CD4-positive, alpha-beta T cell treated with Interleukin-21 for 1 hour (primary cell): Measurements from ENCODE around the gene FAM53C.
"Not testable (repeated sequence)": the region's sequence is repeated elsewhere in the genome, so short reads cannot be mapped to it uniquely, and the experiment has no call there.

Source experiments
- DNase-seq: peaks from one replicate; pipeline ENCODE4 v3.0.0-alpha.2; 2020

The FAM53C gene

GRCh38 chr5:138351517-138351916 is 13.5 kb downstream of the FAM53C start:
- no peak for DNase-seq

- peak; percentile 95 for DNase-seq
Observed at GRCh38 chr5:138352071-138352721, 14.1 kb downstream of the FAM53C start, which contains the start of gene KDM3B. Gene KDM3B, plus strand, starts transcription at chr5:138352685. Its CDS starts 111 bp downstream, at chr5:138352796.

- DNase-seq = peak; percentile 79
Observed at GRCh38 chr5:138352722-138353559, 14.9 kb downstream of the FAM53C start.

- DNase-seq = peak; percentile 39
Observed at GRCh38 chr5:138353560-138354080, 15.6 kb downstream of the FAM53C start.

GRCh38 chr5:138354387-138354786 is 16.3 kb downstream of the FAM53C start:
- DNase-seq = no peak

- peak; percentile 81 for DNase-seq
Observed at GRCh38 chr5:138354926-138355378, 16.9 kb downstream of the FAM53C start.

- no peak for DNase-seq
Observed at GRCh38 chr5:138359621-138360020, 21.6 kb downstream of the FAM53C start.

GRCh38 chr5:138360941-138361452 is 22.9 kb downstream of the FAM53C start:
- DNase-seq = no peak

GRCh38 chr5:138364576-138364975 is 26.5 kb downstream of the FAM53C start:
- DNase-seq = no peak

- DNase-seq = no peak
Observed at GRCh38 chr5:138366632-138367382, 28.7 kb downstream of the FAM53C start.

GRCh38 chr5:138369261-138369660 is 31.2 kb downstream of the FAM53C start:
- DNase-seq = no peak

- DNase-seq = no peak
Observed at GRCh38 chr5:138369706-138370105, 31.6 kb downstream of the FAM53C start.

GRCh38 chr5:138370537-138370936 is 32.5 kb downstream of the FAM53C start:
- no peak for DNase-seq

GRCh38 chr5:138371454-138371853 is 33.4 kb downstream of the FAM53C start:
- DNase-seq = no peak

- no peak for DNase-seq
Observed at GRCh38 chr5:138372225-138372624, 34.2 kb downstream of the FAM53C start.

GRCh38 chr5:138372653-138373052 is 34.6 kb downstream of the FAM53C start:
- no peak for DNase-seq

- DNase-seq = no peak
Observed at GRCh38 chr5:138382347-138382746, 44.3 kb downstream of the FAM53C start.

GRCh38 chr5:138385660-138386059 is 47.6 kb downstream of the FAM53C start:
- DNase-seq = no peak

- no peak for DNase-seq
Observed at GRCh38 chr5:138386290-138386689, 48.2 kb downstream of the FAM53C start.

- DNase-seq = no peak
Observed at GRCh38 chr5:138389332-138389731, 51.3 kb downstream of the FAM53C start.

- DNase-seq = not testable (repeated sequence)
Observed at GRCh38 chr5:138389911-138390310, 51.8 kb downstream of the FAM53C start.

- DNase-seq = no peak
Observed at GRCh38 chr5:138391859-138392386, 53.9 kb downstream of the FAM53C start.
